ENCODE data around the gene GOLIM4.

DNA sequence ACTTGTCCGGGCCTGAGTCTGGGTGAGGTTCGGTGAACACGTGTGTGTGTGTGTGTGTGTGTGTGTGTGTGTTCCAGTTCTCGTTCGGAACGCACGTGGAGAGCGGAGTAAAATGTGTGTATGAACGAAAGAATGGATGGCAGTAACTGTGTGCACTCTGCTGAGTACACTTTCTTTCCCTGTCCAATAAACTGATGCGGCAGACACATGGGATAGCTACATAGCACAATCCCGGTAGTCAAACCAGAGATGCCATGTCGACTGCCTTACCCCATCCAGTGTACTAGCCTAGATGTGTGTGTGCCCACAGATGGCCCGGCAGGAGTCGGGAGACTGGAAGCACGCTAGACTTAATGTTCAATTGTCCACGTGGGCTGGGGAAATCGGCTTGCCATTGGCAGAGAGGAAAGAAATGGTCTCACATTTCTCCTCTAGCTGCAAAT is 507 bp upstream of the GOLIM4 start:
- TF ChIP-seq, protein P1, sequence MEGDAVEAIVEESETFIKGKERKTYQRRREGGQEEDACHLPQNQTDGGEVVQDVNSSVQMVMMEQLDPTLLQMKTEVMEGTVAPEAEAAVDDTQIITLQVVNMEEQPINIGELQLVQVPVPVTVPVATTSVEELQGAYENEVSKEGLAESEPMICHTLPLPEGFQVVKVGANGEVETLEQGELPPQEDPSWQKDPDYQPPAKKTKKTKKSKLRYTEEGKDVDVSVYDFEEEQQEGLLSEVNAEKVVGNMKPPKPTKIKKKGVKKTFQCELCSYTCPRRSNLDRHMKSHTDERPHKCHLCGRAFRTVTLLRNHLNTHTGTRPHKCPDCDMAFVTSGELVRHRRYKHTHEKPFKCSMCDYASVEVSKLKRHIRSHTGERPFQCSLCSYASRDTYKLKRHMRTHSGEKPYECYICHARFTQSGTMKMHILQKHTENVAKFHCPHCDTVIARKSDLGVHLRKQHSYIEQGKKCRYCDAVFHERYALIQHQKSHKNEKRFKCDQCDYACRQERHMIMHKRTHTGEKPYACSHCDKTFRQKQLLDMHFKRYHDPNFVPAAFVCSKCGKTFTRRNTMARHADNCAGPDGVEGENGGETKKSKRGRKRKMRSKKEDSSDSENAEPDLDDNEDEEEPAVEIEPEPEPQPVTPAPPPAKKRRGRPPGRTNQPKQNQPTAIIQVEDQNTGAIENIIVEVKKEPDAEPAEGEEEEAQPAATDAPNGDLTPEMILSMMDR (conservative IDR thresholded peaks at IDR 0.05; ENCODE audit: low read depth, low read length), result no peak
- no peak for TF ChIP-seq EZH2phosphoT487 (IDR thresholded peaks at IDR 0.05; ENCODE audit: borderline replicate concordance, low read length)
- no peak for TF ChIP-seq EZH2 (IDR thresholded peaks at IDR 0.05; ENCODE audit: low read length, unreplicated experiment)
